Gastroesophageal sphincter (tissue), 4 donors: Measurements from ENCODE around the gene SLC35G6. TPM values are rescaled to one million over a fixed set of nuclear protein-coding genes. Genes with fewer than 3 reads are reported as not detected.

Experiments
- ATAC-seq: fragments of 150-250 bp; one replicate; pipeline ENCODE4 v1.9.1; 2016; ENCODE audit warnings: mild to moderate bottlenecking, moderate library complexity
- H3K27ac ChIP-seq, 4 donors: fragments of 200-600 bp; sonication (generic) in 3 of 4; 1 replicate in 3 of 4; 2 replicates in 1 of 4; pipeline ENCODE4 v1.5.1; 2016 to 2019
- H3K27me3 ChIP-seq: fragments of 200-600 bp; sonication (generic); one replicate; pipeline ENCODE4 v1.5.1; 2019
- H3K36me3 ChIP-seq, 2 donors: fragments of 200-600 bp; sonication (generic); one replicate each; pipeline ENCODE4 v1.5.1; 2019; ENCODE audit warnings: control low read depth in 1 of 2
- H3K4me1 ChIP-seq, 3 donors: fragments of 200-600 bp; sonication (generic); 1 replicate in 2 of 3; 2 replicates in 1 of 3; pipeline ENCODE4 v1.5.1; 2016 to 2019; ENCODE audit warnings: control low read depth in 2 of 3
- H3K4me3 ChIP-seq, 2 donors: fragments of 200-600 bp; sonication (generic); one replicate each; pipeline ENCODE4 v1.5.1; 2019; ENCODE audit warnings: mild to moderate bottlenecking in 1 of 2, moderate library complexity in 1 of 2
- H3K9me3 ChIP-seq, 3 donors: fragments of 200-600 bp; sonication (generic); one replicate each; pipeline ENCODE4 v1.5.1; 2017 to 2019; ENCODE audit warnings: control low read depth in 2 of 3
- EP300 ChIP-seq: sonication (generic); formaldehyde crosslinking; IDR thresholded peaks from one replicate; pipeline ENCODE4 v1.6.1; 2017; ENCODE audit warnings: antibody characterized with exemption, mild to moderate bottlenecking
- POLR2A ChIP-seq, 2 donors: fragments of 450-650 bp; IDR thresholded peaks; one replicate each; pipeline ENCODE4 v1.6.1; 2017; ENCODE audit warnings: antibody characterized with exemption in 2 of 2, mild to moderate bottlenecking in 2 of 2, moderate library complexity in 1 of 2
- POLR2AphosphoS5 ChIP-seq: sonication (generic); formaldehyde crosslinking; IDR thresholded peaks from one replicate; pipeline ENCODE4 v1.6.1; 2017; ENCODE audit warnings: antibody characterized with exemption
- WGBS, 2 donors: methylation state at CpG; one replicate each; pipeline ENCODE4 v1.1.5; 2018; ENCODE audit warnings: low coverage in 1 of 2; 5-methylcytosine and 5-hydroxymethylcytosine counted together
- total RNA-seq, 4 donors: library from RNA; depleted of rRNA; stranded (reverse); fragments of >200 nt; gene quantifications; one replicate each; pipeline ENCODE4 v1.1.0, GENCODE V29; 2016
- TF ChIP-seq, protein P1 (sequence below), 4 experiments: fragments of 200-600 bp in 2 of 4; fragments of 450-650 bp in 2 of 4; sonication (generic) in 1 of 4; IDR thresholded peaks; one replicate each; pipeline ENCODE4 v1.5.1; 2017 to 2019; ENCODE audit warnings: antibody characterized with exemption in 4 of 4, mild to moderate bottlenecking in 2 of 4, moderate library complexity in 2 of 4

SLC35G6 gene
- total RNA-seq, 4 donors from 2014 or later, result not detected

DNA sequence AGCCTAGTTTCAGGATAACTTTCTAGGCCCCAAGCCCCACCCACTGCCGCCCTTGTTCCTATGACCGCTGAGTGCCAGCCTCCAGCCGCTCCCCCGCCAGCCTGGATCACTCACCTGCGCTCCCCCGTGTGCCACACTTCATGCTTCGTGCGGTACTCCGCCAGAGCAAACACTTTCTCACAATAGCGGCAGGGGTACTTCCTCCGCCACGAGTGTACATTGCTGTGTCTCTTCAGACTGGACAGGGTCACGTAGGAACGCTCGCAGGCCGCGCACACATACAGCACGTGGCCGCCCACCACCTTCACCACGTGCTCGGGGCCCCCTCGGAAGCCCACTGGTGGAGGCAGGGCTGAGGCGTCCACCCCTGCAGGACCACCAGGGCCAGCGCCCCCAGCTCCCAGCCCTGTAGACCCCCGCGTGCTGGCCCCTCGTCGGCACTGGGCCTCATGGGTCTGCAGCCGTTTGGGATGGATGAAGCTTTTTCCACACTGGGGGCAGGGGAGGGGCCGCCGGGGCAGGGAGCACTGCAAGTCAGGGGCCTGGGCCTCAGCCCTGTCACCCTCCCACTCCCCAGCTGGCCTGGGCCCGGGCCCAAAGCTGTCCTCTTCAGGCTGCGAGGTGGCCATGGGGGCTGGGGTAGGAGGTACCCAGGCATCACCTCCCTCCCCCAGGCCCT, 15.5 kb upstream of the SLC35G6 start:
- 92% methylated on average over 19 of the region's 33 CpGs; no CpG with 5 or more reads in 1 of the 2 donors for WGBS, 2 donors
- no peaks in the 10 kb centered on the region for H3K27me3 ChIP-seq
- TF ChIP-seq, protein P1, sequence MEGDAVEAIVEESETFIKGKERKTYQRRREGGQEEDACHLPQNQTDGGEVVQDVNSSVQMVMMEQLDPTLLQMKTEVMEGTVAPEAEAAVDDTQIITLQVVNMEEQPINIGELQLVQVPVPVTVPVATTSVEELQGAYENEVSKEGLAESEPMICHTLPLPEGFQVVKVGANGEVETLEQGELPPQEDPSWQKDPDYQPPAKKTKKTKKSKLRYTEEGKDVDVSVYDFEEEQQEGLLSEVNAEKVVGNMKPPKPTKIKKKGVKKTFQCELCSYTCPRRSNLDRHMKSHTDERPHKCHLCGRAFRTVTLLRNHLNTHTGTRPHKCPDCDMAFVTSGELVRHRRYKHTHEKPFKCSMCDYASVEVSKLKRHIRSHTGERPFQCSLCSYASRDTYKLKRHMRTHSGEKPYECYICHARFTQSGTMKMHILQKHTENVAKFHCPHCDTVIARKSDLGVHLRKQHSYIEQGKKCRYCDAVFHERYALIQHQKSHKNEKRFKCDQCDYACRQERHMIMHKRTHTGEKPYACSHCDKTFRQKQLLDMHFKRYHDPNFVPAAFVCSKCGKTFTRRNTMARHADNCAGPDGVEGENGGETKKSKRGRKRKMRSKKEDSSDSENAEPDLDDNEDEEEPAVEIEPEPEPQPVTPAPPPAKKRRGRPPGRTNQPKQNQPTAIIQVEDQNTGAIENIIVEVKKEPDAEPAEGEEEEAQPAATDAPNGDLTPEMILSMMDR (IDR thresholded peaks at IDR 0.05), result no peak
- no peak for TF ChIP-seq POLR2AphosphoS5
- TF ChIP-seq POLR2A (IDR thresholded peaks at IDR 0.05), result no peak
- TF ChIP-seq EP300, result no peak
- H3K4me3 ChIP-seq, result no peak overlapping the region
- no peak for ATAC-seq
- H3K27ac ChIP-seq, result peak overlapping the region in 3 of 4 donors; percentile 70 to 74 (median 71)
- peaks cover 0 to 55% of the 10 kb centered on the region in 2 donors for H3K36me3 ChIP-seq
- H3K4me1 ChIP-seq, result peaks cover 2 to 54% (median 17%) of the 10 kb centered on the region in 3 donors
- no peaks in the 10 kb centered on the region for H3K9me3 ChIP-seq

DNA sequence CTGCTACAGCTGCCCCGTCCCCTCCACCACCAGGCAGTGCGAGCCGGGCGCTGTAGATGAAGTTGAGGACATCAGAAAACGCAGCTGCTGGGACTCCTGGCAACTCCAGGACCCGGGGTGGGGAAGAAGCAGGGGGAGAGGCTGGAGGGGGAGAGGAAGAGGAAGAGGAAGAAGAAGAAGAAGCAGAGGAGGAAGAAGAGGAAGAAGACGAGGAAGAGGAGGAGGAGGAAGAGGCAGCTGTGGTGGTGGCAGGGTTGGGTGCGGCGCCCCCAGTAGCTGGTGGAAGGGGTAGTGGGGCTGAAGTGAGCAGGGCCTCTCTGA, 15.0 kb upstream of the SLC35G6 start:
- 40 to 46% methylated on average over 1 to 2 of the region's 9 CpGs for WGBS, 2 donors
- no peaks in the 10 kb centered on the region for H3K27me3 ChIP-seq
- no peaks in the 10 kb centered on the region for H3K9me3 ChIP-seq
- TF ChIP-seq POLR2AphosphoS5 (no peak), POLR2A (IDR thresholded peaks at IDR 0.05) (no peak), EP300 (no peak)
- TF ChIP-seq, protein P1 (IDR thresholded peaks at IDR 0.05), result no peak
- peaks cover 0 to 55% of the 10 kb centered on the region in 2 donors for H3K36me3 ChIP-seq
- H3K27ac ChIP-seq, result peak overlapping the region; percentile 7 to 74 (median 70)
- no peak overlapping the region for H3K4me3 ChIP-seq
- H3K4me1 ChIP-seq, result peaks cover 2 to 60% (median 17%) of the 10 kb centered on the region in 3 donors
- no peak for ATAC-seq

DNA sequence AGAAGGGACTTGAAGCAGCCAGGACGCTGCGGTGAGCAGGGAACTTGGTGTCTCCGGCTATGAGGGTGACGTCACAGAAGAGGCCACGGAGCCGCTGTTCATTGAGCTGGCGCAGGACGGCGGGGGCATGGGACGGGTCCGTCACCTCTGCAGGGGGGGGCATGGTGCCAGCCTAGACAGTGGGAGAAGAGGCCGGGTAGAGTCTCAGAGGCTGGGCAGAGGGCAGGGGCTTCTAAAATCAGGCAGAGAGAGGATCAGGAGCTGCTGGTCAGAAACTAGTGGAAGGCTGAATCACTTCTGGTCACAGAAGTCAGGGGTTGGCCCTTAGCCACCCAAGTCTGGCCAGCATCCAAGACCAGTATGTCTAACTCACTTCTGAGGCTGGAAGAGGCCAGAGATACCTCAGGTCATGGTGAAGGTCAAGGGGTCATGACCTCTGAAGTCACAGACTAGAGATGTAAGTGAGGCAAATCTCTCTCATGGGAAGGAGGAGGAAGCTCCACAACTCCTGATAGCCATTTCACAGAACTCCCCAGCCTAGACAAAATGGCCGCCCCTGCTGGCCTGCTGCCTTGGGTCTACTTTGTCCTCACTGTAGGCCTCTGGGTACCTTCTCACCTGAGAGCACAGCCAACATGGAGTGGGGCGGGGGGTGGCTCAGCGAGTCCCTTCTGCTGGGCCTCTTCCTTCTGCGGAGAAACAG, 14.5 kb upstream of the SLC35G6 start:
- H3K27ac ChIP-seq, result peak overlapping the region; percentile 7 to 74 (median 70)
- peaks cover 2 to 65% (median 17%) of the 10 kb centered on the region in 3 donors for H3K4me1 ChIP-seq
- WGBS, 2 donors, result 24% methylated on average over 3 of the region's 16 CpGs; no CpG with 5 or more reads in 1 of the 2 donors
- no peaks in the 10 kb centered on the region for H3K27me3 ChIP-seq
- H3K4me3 ChIP-seq, result no peak overlapping the region
- H3K9me3 ChIP-seq, result no peaks in the 10 kb centered on the region
- peaks cover 0 to 50% of the 10 kb centered on the region in 2 donors for H3K36me3 ChIP-seq
- peak; percentile 63 for ATAC-seq
- TF ChIP-seq POLR2AphosphoS5, result peak; percentile 58
- no peak for TF ChIP-seq POLR2A (IDR thresholded peaks at IDR 0.05)
- no peak for TF ChIP-seq EP300
- TF ChIP-seq, protein P1 (IDR thresholded peaks at IDR 0.05), result no peak

DNA sequence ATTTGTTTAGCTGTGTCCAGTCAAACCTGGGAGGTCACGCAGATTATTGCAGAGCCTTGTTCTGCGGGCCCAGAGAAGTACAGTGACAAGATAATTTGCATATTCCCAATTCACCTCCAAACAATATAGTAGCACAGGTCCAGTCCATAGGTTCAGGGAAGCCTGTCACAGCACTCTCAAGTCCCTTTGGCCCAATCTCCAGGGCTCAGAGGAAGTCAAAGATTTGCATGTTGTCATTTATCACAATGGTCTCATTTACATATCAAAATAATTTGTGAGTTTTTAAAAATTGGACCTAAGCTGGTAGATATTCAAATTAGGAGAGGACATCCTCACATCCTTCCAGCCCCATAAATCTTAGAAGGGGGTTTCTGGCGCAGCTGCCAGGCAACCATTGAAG, 13.7 kb upstream of the SLC35G6 start:
- H3K36me3 ChIP-seq, result peaks cover 0 to 43% of the 10 kb centered on the region in 2 donors
- H3K27ac ChIP-seq, result peak overlapping the region in 3 of 4 donors; percentile 70 to 74 (median 71)
- WGBS, 2 donors, result 92% methylated on average over 2 of the region's 3 CpGs

More for the DNA sequence above, 13.7 kb upstream of the SLC35G6 start:
- no peaks in the 10 kb centered on the region for H3K27me3 ChIP-seq
- H3K9me3 ChIP-seq, result no peaks in the 10 kb centered on the region
- ATAC-seq, result no peak
- TF ChIP-seq POLR2AphosphoS5 (no peak), POLR2A (IDR thresholded peaks at IDR 0.05) (no peak), EP300 (no peak)
- TF ChIP-seq, protein P1 (IDR thresholded peaks at IDR 0.05), result no peak
- H3K4me1 ChIP-seq, result peaks cover 2 to 72% (median 17%) of the 10 kb centered on the region in 3 donors
- H3K4me3 ChIP-seq, result no peak overlapping the region
